Astrocyte of the hippocampus (primary cell): Measurements from ENCODE around the gene ABO.
"Not testable (repeated sequence)": the region's sequence is repeated elsewhere in the genome, so short reads cannot be mapped to it uniquely, and the experiment has no call there.

Experiments used
- DNase-seq: peaks from one replicate; pipeline ENCODE4 v3.0.0; 2011; ENCODE audit warnings: low read depth, low spot score

ABO gene

DNA sequence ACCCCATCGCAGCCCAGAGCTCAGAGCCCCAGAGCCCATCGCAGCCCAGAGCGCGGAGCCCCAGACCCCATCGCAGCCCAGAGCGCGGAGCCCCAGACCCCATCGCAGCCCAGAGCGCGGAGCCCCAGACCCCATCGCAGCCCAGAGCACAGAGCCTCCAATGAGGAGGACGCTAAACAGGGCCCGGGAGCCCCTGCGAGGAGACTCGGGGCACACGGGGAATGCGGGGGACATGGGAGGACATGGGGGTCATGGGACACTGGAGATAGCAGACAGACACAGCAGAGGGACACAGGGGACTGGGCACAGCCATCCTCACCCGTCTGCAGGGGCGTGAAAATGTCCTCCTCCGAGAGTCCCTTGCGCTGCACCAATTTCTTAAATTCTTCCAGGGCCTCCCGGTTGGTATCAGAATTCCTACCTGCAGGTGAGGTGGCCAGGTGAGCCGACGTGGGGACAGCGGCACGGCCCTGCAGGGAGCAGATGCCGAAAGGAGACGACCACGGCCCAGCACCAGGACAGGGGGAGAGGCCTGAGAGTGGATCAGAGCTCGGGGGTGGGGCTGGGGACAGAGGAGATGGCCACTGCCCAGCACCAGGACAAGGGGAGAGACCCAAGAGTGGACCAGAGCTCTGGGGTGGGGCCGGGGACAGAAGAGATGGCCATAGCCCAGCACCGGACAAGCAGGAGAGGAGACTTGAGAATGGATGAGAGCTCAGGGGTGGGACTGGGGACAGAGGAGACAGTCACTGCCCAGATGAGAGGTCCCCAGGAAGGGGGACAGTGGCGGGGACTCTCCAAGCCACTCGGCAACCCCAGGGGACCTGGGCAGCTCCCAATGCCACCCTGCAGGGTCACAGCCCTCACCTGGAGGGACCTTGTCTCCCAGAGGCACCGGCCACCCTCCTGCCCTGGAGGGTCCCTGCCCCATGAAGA is 68.7 kb downstream of the ABO start:
- DNase-seq: no peak

DNA sequence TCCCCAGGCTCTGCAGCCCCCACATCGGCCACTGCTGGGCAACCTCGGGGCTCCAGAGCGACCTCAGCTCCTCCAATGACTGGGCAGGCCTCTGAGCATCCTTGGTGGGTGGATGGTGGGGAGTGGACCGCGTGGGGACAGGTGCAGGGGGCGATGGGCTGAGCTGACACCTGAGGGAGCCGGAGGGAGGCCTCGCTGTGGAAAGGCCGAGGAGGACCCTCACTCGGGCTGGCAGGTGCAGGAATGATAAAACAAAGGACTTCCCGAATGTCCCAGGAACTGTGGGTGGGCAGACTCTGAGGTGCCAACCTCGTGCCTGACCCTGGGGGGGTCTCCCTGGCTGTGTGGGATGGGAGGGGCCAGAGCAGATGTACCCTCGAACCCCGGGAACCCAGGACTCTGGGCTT is 69.5 kb downstream of the ABO start:
- DNase-seq: not testable (repeated sequence)
